RWPE1 (cell line): ENCODE data around the gene CCNF.

ENCODE experiments used
- CTCF ChIA-PET: fragments of 350-600 bp; sonication (Branson Sonifier 250); formaldehyde crosslinking; extraction: SDS; loops from one replicate; lab custom pipeline; 2021; lab: Yijun Ruan, JAX
- POLR2A ChIA-PET: fragments of 400-600 bp; formaldehyde crosslinking; extraction: SDS; loops from one replicate; lab custom pipeline; 2020; ENCODE audit warnings: antibody characterized with exemption; ENCODE audit not compliant: low non-redundant PET; lab: Yijun Ruan, JAX
- DNase-seq: peaks from one replicate; pipeline ENCODE4 v3.0.0; 2012; ENCODE audit warnings: low spot score
- H3K27ac ChIP-seq: fragments of 450-650 bp; 2 replicates; pipeline ENCODE4 v1.5.1; 2017
- TF ChIP-seq, protein P1 (sequence below): fragments of 450-650 bp; conservative IDR thresholded peaks from 2 replicates; pipeline ENCODE4 v1.5.1; 2017; ENCODE audit warnings: low read depth, mild to moderate bottlenecking

Gene CCNF

DNA sequence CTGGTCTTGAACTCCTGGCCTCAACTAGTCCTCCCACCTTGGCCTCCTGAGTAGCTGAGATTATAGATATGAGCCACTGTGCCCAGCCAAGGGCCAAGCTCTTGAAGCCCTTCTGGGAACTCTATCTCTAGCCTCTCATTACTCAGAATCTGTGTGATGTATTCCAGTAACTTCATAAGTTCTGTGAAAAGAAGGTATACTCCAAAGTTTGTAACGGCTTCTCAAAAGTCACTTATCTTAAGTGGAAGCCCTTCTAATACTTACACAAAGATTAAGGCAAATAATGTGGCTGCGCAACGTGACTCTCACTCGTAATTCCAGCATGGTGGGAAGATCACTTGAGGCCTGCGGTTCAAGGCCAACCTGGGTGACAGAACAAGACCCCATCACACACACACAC lies 65.4 kb downstream of the CCNF start:
- TF ChIP-seq, protein P1, sequence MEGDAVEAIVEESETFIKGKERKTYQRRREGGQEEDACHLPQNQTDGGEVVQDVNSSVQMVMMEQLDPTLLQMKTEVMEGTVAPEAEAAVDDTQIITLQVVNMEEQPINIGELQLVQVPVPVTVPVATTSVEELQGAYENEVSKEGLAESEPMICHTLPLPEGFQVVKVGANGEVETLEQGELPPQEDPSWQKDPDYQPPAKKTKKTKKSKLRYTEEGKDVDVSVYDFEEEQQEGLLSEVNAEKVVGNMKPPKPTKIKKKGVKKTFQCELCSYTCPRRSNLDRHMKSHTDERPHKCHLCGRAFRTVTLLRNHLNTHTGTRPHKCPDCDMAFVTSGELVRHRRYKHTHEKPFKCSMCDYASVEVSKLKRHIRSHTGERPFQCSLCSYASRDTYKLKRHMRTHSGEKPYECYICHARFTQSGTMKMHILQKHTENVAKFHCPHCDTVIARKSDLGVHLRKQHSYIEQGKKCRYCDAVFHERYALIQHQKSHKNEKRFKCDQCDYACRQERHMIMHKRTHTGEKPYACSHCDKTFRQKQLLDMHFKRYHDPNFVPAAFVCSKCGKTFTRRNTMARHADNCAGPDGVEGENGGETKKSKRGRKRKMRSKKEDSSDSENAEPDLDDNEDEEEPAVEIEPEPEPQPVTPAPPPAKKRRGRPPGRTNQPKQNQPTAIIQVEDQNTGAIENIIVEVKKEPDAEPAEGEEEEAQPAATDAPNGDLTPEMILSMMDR: no peak
- POLR2A ChIA-PET: no interaction called here
- no peak for DNase-seq
- CTCF ChIA-PET: interaction anchor here (1.3 kb wide), 1 partner anchor 8 kb away, joined by 3 read pairs; no protein-coding TSS in a partner anchor
- no peak overlapping the region; the same call in 1 of the 2 replicates for H3K27ac ChIP-seq

DNA sequence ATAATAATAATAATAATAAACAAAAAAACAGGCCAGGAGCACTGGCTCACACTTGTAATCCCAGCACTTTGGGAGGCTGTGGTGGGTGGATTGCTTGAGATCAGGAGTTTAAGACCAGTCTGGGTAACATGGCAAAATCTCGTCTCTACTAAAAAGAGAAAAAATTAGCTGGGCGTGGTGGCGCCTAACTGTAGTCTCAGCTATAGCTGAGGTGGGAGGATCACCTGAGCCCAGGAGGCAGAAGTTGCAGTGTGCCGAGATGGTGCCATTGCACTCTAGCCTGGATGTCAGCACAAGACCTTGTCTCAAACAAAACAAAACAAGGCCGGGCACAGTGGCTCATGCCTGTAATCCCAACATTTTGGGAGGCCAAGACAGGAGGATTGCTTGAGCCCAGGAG lies 65.8 kb downstream of the CCNF start:
- peak overlapping the region; percentile 35; the same call in 1 of the 2 replicates for H3K27ac ChIP-seq
- ChIA-PET POLR2A (no interaction called here), CTCF (no interaction called here)
- TF ChIP-seq, protein P1: no peak
- no peak for DNase-seq

DNA sequence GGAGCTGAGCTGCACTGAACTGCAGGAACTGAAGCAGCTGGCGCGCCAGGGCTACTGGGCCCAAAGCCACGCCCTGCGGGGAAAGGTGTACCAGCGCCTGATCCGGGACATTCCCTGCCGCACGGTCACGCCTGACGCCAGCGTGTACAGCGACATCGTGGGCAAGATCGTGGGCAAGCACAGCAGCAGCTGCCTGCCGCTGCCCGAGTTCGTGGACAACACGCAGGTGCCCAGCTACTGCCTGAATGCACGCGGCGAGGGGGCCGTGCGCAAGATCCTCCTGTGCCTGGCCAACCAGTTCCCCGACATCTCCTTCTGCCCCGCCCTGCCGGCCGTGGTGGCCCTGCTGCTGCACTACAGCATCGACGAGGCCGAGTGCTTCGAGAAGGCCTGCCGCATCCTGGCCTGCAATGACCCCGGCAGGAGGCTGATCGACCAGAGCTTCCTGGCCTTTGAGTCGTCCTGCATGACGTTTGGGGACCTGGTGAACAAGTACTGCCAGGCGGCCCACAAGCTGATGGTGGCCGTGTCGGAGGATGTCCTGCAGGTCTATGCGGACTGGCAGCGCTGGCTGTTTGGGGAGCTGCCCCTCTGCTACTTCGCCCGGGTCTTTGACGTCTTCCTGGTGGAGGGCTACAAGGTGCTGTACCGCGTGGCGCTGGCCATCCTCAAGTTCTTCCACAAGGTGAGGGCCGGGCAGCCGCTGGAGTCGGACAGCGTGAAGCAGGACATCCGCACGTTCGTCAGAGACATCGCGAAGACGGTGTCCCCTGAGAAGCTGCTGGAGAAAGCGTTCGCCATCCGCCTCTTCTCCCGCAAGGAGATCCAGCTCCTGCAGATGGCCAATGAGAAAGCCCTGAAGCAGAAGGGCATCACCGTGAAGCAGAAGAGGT lies 67.2 kb downstream of the CCNF start:
- TF ChIP-seq, protein P1: no peak
- DNase-seq: no peak
- H3K27ac ChIP-seq: peak overlapping the region; percentile 63
- CTCF ChIA-PET: no interaction called here
- POLR2A ChIA-PET: no interaction called here

DNA sequence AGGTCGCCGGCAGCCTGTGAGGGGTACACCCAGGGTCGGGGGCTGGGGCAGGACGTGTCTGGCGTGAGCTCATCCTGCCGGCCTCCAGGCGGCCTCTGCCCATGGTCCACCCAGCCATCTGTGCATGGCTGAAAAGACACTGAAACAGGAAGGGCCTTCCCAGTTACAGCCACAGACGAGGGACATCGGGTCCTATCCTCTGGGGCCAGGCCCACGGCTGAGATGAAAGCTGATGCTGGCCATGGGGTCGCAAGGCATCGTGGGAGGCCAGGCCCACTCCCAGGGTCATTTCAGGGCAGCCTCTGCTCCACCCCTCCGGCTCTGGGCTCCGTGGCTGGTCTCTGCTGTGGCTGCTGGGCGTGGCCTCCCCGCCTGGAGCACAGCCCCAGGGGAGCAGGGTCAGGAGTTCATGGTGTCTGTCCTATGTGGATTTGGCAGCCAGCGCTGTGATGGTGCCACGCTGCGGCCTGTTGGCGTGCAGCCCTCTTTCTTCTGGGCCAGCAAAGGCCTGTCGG lies 67.9 kb downstream of the CCNF start:
- TF ChIP-seq, protein P1: no peak
- peak overlapping the region; percentile 63 for H3K27ac ChIP-seq
- ChIA-PET CTCF (no interaction called here), POLR2A (no interaction called here)
- no peak for DNase-seq

DNA sequence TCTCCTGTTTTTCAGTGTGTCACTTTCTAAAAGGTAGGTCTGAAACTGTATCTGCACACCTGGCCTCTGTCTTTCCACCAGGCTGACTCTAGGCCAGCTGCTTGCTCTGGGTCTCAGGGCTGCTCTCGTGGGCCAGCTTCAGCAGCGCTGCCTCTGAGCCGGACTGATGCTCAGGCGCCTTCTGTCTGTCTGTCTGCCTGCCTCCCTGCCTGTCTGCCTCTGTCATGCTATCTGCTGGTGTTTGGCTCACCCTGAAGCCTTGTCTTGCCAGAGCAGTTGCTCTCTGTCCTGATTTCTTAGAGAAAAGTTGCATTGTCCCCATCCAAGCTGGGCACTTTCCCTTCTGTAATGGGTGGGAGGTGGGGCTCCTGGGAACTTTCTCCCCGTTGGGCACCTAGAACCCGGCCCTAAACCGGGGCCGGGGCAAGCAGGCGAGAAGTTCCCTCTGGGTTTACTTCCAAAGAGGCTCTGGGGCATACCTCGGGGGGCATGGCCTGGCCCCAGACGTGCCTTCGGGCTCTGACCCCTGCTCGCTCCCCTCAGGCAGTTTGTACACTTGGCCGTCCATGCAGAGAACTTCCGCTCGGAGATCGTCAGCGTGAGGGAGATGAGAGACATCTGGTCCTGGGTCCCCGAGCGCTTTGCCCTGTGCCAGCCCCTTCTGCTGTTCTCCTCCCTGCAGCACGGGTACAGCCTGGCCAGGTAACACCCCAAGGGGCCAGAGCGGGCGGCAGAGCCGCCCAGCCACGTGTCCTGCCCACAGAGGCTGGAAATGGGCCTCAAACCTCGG lies 68.6 kb downstream of the CCNF start:
- peak overlapping the region; percentile 63 for H3K27ac ChIP-seq
- CTCF ChIA-PET: no interaction called here
- TF ChIP-seq, protein P1: no peak
- POLR2A ChIA-PET: interaction anchor here (0.8 kb wide), 1 partner anchor 68 kb away, joined by 4 read pairs; the partner anchor contains the start of gene CCNF
- no peak for DNase-seq
